Astrocyte of the cerebellum (primary cell): Measurements from ENCODE around the gene MCIDAS.
A peak's percentile ranks its signal among the peaks of the same experiment; 100 is the strongest.

Source experiments
- DNase-seq: peaks from one replicate; pipeline ENCODE4 v3.0.0-alpha.2; 2011; ENCODE audit warnings: low read depth
- H3K4me3 ChIP-seq: 2 replicates; pipeline ENCODE4 v1.5.1; 2011; ENCODE audit warnings: mild to moderate bottlenecking, low read depth, low read length, moderate library complexity
- in situ Hi-C: cut with HindIII; loops from 2 replicates; pipeline ENCODE4 v1.10.0; 2017; ENCODE audit warnings: low sequenced_read_pairs
- TF ChIP-seq, protein P1 (sequence below): IDR thresholded peaks from 2 replicates; pipeline ENCODE4 v1.5.1; 2012; ENCODE audit warnings: low read length, low read depth, moderate library complexity, mild to moderate bottlenecking; ENCODE audit errors: missing control alignments

Gene MCIDAS

DNA sequence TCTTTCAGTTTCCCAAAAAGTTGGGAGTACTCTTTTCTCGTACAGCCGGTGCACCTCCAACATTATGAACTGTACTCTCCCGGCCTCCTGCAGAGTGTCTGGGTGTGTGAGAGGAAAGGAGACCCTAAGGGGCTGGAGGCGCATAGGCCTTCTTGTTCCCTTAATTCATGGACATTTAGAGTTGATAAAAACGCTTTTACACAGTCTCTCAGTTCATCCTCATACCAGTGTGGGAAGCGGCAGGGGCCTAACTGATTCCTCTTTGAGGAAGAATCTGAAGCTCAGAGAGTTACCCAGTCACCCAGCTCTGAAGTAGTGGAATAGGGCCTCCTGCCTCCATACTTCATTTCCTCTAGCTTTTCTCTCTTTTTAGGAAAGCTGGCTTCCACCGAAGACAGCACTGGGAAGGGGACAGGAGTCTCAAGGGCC is 3.3 kb downstream of the MCIDAS start:
- in situ Hi-C loops, result no loop called here
- H3K4me3 ChIP-seq, result no peak overlapping the region
- TF ChIP-seq, protein P1, sequence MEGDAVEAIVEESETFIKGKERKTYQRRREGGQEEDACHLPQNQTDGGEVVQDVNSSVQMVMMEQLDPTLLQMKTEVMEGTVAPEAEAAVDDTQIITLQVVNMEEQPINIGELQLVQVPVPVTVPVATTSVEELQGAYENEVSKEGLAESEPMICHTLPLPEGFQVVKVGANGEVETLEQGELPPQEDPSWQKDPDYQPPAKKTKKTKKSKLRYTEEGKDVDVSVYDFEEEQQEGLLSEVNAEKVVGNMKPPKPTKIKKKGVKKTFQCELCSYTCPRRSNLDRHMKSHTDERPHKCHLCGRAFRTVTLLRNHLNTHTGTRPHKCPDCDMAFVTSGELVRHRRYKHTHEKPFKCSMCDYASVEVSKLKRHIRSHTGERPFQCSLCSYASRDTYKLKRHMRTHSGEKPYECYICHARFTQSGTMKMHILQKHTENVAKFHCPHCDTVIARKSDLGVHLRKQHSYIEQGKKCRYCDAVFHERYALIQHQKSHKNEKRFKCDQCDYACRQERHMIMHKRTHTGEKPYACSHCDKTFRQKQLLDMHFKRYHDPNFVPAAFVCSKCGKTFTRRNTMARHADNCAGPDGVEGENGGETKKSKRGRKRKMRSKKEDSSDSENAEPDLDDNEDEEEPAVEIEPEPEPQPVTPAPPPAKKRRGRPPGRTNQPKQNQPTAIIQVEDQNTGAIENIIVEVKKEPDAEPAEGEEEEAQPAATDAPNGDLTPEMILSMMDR, result no peak
- DNase-seq, result no peak

DNA sequence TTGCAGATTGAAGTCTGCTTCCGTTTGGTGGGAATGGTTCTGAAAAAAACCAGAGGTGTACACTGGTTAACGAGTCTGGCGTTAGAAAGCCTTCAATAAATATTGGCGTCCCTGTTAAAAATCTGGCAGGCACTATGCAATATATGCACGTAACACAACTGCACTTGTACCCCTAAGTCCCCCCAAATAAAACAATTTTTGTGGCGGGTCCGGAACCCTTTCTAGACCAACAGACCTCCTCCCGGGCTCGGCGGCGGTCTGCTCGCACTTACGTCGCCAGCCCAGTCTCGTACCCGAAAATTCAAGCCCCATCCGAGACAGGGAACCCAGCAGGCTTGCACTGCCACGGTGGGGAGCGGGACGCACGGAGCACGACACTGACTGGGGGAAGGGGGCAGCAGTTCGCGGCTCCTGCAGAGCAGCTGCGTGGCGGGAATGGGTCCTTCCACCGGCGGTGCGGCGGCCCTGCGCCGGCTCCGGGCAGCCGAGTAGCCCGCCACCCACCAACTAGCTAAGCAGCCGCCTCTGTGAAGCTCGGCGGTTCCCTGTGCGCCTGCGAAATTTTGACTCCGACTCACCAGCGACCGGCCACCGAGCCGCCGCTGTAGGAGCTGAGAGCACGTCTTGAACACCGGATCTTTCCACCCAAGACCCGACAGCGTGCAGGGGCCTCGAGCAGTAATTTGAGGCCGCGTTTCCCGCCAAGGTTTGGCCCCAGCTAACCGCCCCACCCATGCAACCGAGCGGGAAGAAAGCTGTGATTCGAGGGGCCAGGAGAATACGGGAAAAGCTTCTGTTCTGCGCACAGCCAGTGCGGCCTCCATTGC is 3.9 kb downstream of the MCIDAS start:
- H3K4me3 ChIP-seq, result no peak overlapping the region
- in situ Hi-C loops, result no loop called here
- no peak for DNase-seq
- TF ChIP-seq, protein P1, result no peak

DNA sequence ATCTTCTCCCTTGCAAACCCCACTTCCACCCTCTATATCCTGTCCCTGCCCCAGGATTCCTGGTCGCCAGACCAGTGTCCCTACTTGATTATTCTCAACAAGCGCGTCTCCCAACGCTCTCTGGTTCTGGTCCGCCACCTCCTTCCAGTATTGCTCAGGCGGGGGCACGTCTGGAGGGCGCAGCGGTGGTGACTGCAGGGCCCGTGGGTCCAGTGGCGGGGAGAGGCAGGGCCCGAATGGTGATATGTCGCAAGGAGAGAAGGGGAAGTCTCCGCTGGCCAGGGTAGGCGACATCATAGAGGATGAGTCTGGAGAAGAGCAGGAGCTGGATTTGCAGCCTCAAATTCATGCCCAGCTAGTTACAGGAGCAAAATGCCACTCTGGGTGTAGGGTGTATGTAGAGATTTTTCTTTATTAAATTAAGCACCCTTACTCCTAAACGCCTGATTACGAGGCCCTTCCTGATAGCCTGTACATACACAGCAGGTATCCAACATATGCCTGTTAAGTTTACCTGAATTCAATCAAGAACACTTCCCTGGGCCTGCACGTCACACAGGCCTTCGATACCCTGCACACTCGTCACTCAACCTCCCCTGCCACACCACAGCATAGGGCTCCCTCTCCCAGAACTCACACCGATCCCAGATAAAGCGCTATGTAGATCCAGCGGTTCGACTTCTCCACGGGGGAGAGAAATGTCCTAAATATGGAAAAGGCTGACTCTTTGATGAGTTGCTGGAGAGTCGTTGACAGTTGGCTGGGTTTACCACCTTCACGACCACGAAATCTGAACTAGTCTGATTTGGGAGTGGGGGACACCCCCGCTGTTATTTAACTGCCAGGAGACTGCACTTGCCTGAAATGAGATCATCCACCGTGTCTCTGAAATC is 4.8 kb downstream of the MCIDAS start:
- no peak for DNase-seq
- TF ChIP-seq, protein P1, result no peak
- in situ Hi-C loops, result no loop called here
- H3K4me3 ChIP-seq, result no peak overlapping the region

DNA sequence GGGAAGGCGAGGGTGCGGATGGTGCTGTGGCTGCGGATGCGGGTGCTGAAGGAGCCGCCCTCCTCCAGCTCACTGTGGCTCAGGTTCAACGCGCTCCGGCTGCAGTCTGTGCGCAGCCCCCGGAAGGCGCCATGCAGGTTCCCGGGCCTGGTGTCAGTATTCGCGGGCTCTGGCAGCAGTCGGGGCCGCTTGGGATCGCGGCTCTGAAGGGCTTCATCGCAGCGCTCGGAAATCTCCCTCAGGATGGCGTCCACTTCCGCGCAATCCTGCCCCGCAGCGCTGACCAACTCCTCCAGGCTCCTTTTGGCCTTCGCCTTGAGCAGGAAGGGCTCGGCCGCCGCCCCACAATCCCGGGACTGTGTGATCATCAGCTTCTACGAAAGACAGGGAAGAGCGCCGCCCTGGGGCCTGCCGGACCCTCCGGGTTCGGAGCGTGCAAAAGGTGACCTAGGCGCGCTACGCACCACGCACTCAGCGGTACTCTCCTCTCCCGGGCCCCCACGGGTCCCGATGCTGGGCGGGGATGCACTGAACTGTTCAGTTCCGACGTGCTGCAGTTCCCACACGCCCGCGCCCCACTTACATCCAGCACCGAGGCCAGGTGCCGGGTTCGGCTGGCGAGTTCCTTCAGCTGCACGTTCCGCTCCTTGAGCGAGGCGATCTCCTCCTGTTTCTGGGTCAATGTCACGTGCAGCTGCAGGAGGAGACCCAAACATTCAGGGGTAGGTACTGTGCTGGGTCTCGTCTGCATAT is 6.5 kb downstream of the MCIDAS start:
- DNase-seq, result no peak
- in situ Hi-C loops, result no loop called here
- TF ChIP-seq, protein P1, result peak; percentile 13
- peak overlapping the region; percentile 29 for H3K4me3 ChIP-seq

DNA sequence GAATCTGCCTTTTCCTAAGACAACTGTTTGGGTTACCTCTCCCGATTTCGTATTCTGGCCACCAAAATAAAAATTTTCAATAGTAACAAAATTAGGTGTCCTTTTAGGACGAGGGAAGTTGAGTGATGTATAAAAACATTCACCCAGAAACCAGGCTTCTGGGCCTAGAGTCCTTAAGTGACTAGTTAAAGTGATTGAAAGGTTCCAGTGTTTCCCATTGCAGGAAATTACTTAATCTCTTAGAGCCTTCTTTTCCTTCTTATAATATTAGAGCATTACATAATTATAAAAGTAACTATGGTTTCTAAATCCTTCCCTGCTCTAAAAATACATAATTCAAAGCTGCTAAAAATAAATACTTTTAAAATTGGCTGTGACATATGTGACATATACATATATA is 7.3 kb downstream of the MCIDAS start:
- TF ChIP-seq, protein P1, result no peak
- in situ Hi-C loops, result no loop called here
- no peak for DNase-seq
- H3K4me3 ChIP-seq, result no peak overlapping the region

DNA sequence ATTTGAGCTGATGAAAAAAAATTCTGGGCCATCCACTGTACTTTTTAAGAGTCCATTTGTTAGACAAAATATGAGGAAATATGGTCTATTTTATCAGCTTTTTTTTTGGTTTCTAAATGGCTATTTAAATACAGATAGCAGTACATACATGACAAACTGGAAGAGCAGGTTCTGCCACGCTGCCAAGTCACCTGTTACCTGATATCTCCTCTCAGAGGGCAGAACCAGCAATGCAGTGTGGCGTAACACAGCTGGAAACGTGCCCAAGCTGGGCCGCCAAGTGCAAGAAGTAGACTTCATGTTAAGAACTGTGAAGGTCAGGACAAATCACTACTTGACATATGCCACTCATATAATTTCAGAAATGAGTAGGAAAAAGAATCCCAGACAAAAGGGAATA is 8.1 kb downstream of the MCIDAS start:
- no peak overlapping the region for H3K4me3 ChIP-seq
- in situ Hi-C loops, result no loop called here
- DNase-seq, result no peak
- TF ChIP-seq, protein P1, result no peak
